Activated CD8-positive, alpha-beta memory T cell treated with anti-CD3 and anti-CD28 coated beads, Interleukin-2, amount 50 U/mL, for 1 hour (primary cell): ENCODE results near the gene RBM45.
"Not testable (repeated sequence)": the region's sequence is repeated elsewhere in the genome, so short reads cannot be mapped to it uniquely, and the experiment has no call there.

Experiments used
- DNase-seq: peaks from one replicate; pipeline ENCODE4 v3.0.0-alpha.2; 2020; ENCODE audit errors: extremely low read depth

The RBM45 gene

DNA sequence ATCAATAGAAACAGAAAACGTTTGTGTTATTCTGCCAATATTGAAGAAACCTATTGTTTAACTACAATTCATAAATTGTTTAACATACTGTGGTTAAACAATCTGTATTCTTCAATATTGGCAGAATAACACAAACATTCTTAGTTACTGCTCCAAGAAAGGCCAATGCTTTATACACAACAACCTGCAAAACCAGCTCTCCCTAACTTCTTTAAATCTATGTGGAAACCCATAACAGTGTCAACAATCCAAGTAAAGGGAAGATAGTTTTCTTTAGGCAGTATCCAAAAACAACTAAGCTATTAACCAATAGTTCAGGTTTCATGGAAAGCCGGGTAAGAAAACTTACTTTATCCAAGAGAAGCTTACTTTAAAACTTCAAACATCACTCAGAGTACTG, 6.2 kb upstream of the RBM45 start:
- no peak for DNase-seq

GRCh38 chr2:178108176-178108575, 4.1 kb upstream of the RBM45 start:
- no peak for DNase-seq

DNA sequence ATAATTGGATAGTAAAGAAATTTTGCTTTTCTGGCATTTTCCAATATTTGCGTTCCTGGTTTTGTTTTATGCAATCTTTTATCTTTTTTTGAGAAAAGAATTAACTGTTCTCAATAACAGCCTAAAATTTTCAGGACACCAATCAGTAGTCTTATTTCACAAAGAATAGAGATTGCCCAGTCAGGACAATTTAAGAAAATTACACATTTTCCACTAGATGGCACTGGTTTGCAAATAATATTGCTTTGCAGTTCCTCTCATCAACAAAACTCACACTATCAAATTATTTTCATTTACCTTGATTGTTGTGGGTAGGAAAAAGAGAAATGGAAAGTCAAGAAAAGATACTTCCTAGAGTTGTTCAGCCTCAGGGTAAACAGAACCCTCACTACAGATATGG, 2.4 kb upstream of the RBM45 start:
- no peak for DNase-seq

- DNase-seq = no peak
Observed at GRCh38 chr2:178110681-178111080, 1.6 kb upstream of the RBM45 start.

DNA sequence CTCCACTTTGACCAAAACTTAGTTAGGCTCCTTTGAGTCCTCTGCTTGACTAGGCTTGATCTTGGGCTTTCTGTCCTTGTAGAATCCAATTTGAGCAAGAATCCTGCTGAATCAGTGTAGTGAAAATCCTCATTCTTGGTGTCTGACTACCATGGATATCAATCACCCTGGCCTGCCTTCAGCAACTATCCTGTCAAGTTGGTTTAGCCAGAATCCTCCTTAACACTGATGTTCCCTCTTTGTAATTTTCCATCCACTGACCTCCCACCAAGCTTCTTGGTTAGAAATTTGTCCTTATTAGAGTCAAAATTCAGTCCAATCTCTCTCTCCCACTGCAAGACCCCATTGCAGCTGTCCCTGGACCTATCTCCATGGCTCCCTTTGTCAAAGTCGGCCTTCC, 494 bp upstream of the RBM45 start:
- no peak for DNase-seq

DNA sequence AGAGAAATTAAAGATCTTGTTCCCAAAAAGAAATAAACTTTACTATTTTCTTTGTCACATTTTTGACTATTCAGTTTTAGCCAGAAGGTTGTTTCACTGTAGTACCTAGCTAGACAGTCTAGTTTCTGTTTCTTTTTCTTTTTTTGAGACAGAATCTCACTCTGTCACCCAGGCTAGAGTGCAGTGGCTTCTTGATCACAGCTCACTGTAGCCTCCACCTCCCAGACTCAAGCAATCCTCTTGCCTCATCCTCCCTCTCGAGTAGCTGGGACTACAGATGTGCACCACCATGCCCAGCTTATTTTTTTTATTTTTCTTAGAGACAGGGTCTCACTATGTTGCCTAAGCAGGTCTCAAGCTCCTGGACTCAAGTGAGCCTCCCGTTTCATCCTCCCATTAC, 2.2 kb downstream of the RBM45 start:
- no peak for DNase-seq

- no peak for DNase-seq
Observed at GRCh38 chr2:178115271-178115670, 3.0 kb downstream of the RBM45 start.

DNA sequence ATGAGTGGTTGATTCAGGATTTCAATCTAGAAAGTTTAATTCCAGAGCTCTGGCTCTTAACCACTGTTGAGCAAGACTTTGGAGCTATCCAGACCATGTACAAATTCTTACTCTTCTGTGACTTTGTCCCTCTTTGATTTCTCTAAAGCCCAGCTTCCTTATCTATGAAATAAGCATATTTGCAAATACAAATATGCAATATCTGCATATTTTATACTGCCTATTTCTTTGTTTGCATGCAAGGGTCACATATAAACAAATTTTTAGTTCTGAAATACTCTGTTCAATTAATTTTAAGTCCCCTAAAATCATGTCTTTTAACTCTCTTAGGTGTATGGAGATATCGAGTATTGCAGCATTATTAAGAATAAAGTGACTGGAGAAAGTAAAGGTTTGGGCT, 5.5 kb downstream of the RBM45 start:
- DNase-seq = no peak

- no peak for DNase-seq
Observed at GRCh38 chr2:178119179-178119922, 7.1 kb downstream of the RBM45 start.

DNA sequence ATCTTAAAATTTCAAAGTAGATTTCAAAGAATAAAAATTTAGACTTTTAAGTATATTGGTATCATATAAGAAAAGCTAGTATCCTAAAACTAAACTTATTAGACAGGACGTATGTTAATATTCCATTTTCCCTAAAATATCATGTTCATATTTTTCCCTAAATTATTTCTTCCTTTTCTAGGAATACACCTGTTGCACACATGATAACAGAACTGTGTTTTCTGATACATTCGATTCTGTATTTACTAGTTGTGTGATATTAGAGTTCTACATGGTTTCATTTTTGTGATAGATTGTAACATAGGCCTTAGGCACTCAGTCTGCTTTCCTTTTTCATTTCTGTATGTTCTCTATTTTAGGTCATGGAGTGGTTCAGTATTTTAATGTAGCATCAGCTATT, 10.9 kb downstream of the RBM45 start:
- DNase-seq = no peak

DNA sequence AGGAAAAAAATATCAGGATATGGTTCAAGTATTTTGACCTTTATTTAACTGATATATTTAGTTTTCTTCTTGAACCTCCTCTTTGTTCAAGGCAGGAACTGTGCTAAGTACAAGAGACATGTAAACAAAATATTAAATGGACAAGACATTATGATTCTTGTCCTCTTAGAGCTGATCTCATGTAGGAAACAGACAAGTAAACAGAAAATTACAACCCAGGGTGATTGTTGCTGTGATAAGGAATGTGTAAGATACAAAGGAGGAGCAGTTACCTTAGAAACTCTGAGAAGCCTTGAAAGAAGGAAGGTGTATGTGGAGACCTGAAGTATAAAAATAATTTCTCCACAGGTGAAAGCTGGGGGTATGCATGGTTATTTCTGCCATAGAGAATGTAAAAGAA, 12.9 kb downstream of the RBM45 start:
- DNase-seq = no peak

DNA sequence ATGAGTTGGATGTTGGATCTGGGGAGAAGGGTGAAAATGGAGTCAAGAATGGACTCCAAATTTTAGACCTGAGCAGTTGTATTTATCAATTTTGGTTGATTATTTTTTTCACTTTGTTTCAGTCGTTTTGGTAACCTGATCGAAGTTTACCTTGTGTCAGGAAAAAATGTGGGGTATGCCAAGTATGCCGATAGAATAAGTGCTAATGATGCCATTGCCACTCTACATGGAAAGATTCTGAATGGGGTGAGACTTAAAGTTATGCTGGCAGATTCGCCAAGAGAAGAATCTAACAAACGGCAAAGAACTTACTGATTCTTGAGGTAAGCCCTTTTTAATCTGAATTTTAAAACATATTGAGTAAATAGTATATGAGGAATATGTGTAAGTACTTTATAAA, 13.6 kb downstream of the RBM45 start:
- DNase-seq = no peak

- no peak for DNase-seq
Observed at GRCh38 chr2:178128836-178129630, 16.8 kb downstream of the RBM45 start.

- no peak for DNase-seq
Observed at GRCh38 chr2:178136321-178137025, 24.2 kb downstream of the RBM45 start.

DNA sequence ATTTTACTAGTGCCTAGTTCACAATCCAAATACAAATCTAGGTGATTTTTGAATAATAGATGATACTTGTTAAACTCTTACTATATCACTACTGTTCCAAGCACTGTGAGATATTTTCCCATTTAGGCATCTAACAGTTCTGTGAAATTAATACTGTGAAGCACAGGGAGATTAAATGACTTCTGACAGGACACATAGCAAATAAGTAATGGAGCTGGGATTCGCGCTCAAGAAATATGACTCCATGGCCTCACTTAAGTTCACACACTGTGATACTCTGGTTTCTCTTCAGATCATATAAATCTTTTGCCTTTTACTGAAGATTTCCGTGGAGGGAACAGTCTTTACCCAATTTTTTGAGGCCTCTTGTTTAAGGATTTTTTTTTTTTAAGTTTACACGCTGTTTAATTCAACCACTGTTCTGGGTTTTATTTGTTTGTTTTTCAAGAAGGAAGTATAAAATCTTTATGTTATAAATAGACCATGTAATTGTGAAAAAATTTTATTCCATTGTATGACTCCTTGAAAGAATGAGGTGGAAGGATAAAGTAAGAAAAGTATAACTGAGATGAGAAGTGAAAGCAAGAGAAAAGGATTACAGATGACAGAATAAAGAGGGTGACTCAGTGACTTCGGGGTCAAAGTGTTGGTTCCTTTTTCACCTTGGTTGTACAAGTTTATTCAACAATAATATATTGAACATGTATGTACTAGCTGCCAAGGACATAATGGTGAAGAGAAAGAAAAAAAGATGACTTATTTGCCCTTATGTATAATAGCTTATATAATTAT, 30.2 kb downstream of the RBM45 start:
- DNase-seq = no peak

- no peak for DNase-seq
Observed at GRCh38 chr2:178143481-178143880, 31.2 kb downstream of the RBM45 start.

GRCh38 chr2:178152033-178152432, 39.8 kb downstream of the RBM45 start:
- DNase-seq = no peak

- no peak for DNase-seq
Observed at GRCh38 chr2:178152542-178152941, 40.3 kb downstream of the RBM45 start.

DNA sequence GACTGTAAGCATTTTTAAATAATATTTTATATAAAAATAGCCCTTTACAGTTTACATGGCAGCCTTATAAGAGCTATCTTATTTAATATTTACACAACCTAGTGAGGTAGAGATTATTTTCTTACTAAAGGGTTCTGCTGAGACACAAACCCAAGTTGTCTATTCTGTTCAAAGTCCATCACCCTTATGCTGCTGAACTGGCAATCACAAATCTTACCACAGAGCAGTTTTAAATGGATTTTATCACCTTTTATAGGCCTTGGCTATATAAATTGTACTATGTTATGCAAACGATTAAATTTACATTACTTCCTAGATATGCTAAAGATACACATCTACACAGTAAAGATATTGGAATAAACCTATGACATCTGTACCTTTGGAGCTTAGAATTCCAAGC, 40.7 kb downstream of the RBM45 start:
- no peak for DNase-seq

DNA sequence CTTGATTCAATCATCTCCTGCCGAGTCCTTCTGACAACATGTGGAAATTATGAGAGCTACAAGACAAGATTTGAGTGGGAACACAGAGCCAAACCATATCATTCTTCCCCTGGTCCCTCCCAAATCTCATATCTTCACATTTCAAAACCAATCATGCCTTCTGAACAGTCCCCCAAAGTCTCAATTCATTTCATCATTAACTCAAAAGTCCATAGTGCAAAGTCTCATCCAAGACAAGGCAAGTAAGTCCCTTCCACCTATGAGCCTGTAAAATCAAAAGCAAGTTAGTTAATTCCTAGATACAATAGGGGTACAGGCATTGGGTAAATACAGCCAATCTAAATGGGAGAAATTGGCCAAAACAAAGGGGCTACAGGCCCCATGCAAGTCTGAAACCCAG, 41.6 kb downstream of the RBM45 start:
- not testable (repeated sequence) for DNase-seq

- no peak for DNase-seq
Observed at GRCh38 chr2:178155524-178155923, 43.3 kb downstream of the RBM45 start.

DNA sequence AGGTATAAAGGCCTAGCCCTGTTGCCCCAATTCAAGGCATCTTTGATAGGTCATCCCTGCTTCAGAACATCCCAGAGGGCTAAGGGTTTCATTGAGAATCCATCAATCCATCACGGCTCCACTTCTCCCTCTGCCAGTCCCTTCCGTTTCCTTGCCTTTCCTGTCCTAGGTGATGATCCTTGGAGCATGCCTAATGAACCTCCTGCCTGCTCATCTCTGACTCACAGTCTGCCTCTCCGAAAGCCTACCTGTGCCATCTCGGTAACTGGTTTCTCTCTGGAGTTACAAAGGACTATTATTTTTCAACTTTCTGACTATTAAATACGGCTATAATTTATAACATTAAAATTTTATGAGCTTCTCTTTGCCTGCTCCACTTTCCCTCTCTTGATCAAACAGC, 45.3 kb downstream of the RBM45 start:
- no peak for DNase-seq
